NCI-H446 treated with DMSO at 0.1 percent for 48 hours (cell line): ENCODE measurements around the gene TNFRSF8.
"Not testable (repeated sequence)": the region's sequence is repeated elsewhere in the genome, so short reads cannot be mapped to it uniquely, and the experiment has no call there.

ENCODE experiments used
- DNase-seq: peaks from one replicate; lab custom pipeline; 2025; lab: John Stamatoyannopoulos, UW

TNFRSF8 gene

DNA sequence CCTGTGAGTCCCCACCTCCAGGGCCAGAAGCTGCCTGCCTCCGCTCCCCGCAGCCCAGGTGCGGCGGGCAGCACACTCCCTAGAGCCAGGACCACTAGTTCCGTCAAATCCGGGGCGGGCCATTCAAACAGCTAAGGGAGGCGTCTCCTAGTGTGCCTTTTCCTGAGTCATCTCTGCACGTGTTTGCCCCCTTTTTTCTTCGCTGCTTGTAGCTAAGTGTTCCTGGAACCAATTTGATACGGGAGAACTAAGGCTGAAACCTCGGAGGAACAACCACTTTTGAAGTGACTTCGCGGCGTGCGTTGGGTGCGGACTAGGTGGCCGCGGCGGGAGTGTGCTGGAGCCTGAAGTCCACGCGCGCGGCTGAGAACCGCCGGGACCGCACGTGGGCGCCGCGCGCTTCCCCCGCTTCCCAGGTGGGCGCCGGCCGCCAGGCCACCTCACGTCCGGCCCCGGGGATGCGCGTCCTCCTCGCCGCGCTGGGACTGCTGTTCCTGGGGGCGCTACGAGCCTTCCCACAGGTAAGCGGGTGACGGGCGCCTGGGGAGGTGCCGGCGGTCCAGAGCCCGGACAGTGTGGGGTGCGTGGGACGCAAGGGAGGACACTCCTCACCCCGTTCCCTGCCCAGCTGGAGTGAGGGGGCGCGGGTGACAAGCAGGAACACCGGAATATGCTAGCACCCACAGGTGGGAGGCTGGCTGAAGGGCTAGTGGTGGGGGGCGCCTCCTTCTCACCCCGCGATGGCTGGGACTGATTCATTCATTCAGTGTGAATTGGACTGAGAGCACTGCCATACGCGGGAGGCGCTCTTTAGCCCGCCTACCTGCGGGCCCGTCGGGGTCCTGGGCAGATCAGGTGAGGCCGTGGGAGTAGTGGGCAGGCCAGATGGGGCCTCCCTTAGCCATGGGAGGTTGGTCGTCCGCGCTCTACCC, at the start of gene TNFRSF8:
Gene TNFRSF8 (plus strand): TSS at position 163 of the 932 bp plus-strand sequence. CDS start 296 bp downstream, at position 459.
- DNase-seq = no peak

DNA sequence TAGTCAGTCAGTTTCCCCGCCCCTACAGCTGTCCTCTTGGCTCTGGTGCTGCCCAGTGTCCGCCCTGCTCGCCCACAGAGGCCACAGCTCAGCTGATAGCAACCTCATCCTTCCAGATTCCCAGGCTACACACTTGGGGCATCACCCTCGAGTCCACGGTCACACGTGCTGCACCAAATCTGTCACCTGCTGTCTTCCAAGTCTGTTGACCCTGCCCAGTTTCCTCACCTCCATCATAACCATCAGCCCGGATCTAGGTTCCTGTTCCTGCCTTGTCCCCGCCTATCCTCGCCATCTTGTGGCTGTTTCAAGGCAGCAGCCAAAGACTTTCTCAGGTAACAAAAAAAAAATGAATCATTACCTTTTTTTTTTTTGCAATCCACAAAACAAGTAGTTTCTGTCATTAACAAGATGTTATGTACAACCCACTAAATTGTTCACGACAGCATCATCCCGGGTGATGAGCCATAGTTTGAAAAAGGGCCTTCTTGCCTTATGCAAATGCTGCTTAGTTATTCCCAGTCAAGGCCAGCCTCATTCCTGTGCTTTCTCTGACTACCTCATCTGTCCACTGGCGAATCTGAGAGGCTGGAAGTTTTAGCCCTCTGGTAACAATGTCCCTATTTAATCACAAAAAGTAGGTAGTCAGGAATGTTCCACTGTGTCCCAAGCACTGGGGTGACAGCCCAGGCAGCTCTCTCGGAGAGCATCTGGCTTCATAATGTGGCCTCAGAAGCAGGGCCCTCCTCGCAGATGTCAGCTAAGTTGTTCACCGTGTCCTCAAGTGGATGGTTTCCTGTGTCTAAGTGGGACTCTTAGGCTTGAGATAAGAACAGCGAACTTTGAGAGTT, 48.7 kb upstream of the TNFRSF8 start:
- DNase-seq = no peak

DNA sequence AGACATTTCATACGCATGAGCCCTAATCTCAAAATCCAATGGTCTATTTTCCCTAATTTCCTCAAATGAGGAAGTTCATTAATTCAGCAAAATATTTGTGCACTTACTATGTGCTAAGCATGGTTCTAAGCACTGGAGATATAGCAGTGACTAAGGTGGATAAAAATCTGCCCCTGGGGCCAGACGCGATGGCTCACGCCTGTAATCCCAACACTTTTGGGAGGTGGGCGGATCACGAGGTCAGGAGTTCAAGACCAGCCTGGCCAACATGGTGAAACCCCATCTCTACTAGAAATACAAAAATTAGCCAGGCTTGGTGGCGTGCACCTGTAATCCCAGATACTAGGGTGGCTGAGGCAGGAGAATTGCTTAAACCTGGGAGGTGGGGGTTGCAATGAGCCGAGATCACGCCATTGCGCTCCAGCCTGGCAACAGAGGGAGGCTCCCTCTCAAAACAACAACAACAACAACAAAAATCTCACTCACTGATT, 48.1 kb upstream of the TNFRSF8 start:
- DNase-seq = no peak

DNA sequence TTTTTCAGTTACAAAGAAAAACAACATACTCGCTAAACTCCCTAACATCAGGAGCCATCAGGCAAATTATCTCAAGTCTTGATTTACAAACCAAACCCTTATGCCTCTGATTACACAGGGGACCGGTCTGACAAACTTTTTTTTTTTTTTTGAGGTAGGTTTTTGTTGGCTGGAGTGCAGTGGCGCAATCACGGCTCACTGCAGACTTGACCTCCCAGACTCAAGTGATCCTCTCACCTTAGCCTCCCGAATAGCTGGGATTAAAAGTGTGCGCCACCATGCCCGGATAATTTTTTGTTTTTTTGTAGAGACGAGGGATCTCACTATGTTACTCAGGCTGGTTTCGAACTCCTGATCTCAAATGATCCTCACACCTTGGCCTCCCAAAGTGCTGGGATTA, 47.6 kb upstream of the TNFRSF8 start:
- DNase-seq = no peak

DNA sequence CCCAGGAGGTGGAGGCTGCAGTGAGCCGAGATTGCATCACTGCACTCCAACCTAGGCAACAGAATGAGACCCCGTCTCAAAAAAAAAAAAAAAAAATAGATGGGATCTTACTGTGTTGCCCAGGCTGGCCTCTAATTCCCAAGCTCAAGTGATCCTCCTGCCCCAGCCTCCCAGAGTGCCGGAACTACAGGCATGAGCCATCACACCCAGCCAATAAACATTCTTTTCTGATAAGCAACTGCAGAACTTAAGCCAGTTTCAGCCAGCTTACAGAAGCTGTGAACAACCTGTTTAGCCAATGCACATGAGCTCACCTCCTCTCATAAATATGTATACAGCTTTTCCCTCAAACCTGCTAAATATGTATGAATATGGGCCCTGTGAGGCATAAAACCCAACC, 46.9 kb upstream of the TNFRSF8 start:
- DNase-seq = no peak

DNA sequence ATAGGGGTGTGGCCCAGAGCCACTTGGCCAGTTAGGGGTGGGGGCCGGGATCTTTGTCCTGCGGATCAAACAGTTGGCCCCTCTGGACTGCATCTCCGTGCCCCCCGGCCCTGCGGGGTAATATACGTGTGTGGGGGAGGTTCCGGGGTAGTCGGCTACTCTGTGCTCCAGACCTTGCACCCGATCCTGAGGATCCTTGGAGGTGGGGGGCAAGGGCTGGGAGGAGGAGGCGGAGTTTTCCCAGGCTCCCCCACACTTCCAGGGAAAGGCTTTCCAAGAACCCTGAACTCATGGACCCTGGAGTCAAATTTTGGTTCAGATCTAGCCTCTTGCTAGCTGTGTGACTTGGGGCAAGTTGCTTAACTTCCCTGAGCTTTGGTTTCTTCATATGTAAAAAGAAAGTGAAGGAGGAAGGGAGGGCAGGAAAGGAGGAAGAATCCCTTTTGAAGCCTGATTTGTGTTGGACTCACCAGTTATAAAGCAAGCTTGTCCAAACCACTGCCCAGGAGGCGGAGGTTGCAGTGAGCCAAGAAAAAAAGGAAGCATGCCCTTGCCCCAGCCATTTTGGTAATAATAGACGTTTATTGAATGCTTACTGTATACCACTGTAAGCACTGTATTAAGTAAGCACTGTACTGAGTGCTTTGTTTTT, 43.1 kb upstream of the TNFRSF8 start:
- no peak for DNase-seq

DNA sequence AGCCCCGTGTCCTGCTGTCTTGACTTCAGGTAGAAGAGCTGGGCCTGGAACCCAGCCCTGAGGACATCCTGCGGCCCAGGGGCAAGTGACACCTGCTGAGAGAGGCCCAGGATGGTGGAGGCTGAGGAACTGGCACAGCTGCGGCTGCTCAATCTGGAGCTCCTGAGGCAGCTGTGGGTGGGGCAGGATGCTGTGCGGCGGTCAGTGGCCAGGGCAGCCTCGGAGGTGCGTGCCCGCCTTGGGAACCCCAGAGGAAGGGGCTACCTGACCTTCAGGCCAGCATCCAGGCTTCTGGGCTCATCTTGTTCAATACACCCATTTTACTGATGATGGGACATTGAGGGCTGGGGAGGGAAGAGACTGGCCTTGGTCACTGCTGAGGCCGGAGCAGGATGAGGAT, 41.5 kb upstream of the TNFRSF8 start:
- DNase-seq = no peak

DNA sequence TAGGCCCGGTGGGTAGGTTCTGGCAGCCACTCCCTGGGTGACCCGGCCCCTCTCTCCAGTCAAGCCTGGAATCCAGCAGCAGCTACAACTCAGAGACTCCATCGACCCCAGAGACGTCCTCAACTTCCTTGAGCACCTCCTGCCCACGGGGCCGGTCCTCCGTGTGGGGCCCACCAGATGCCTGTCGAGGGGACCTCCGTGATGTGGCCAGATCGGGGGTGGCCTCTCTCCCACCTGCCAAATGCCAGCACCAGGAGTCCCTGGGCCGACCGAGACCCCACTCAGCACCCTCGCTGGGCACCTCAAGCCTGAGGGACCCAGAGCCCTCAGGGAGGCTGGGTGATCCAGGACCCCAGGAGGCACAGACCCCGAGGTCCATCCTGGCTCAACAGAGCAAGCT, 41.1 kb upstream of the TNFRSF8 start:
- DNase-seq = no peak

DNA sequence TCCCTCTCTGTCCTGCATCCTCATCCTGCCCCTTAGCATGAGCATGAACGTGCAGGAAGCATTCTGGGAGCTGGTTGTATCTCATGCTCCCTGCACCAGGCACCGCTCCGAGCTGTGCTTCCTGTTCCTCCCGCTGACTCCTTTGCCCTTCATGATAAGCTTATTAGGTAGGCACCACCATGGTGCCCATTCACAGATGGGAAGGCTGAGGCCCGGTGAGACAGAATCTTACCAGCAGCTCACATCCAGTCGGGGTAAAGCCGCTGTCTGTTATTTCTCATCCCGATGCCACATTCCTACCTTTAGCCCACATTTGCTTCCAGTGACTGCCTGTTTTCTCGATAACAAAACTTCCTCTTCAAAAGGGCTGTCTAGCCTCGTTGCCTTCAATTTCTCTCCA, 36.5 kb upstream of the TNFRSF8 start:
- no peak for DNase-seq

DNA sequence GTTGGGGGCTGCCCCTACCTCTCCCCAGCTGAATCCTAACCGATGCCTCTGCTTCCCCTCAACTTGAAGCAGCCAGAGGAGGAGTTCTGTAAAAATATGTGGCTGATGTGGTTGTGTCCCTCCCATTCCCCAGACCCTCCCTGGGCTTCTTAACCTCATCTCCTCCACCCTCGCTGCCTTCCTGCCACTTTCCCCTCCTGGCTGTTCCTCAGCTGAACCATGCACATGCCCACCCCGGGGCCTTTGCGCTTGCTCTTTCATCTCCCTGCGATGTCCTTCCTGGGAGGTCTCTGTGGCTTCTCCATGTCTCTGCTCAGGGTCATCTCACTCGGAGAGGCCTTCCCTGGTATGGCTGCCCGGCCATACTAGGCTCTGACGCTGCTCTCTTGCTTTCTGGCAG, 34.9 kb upstream of the TNFRSF8 start:
- DNase-seq = no peak

DNA sequence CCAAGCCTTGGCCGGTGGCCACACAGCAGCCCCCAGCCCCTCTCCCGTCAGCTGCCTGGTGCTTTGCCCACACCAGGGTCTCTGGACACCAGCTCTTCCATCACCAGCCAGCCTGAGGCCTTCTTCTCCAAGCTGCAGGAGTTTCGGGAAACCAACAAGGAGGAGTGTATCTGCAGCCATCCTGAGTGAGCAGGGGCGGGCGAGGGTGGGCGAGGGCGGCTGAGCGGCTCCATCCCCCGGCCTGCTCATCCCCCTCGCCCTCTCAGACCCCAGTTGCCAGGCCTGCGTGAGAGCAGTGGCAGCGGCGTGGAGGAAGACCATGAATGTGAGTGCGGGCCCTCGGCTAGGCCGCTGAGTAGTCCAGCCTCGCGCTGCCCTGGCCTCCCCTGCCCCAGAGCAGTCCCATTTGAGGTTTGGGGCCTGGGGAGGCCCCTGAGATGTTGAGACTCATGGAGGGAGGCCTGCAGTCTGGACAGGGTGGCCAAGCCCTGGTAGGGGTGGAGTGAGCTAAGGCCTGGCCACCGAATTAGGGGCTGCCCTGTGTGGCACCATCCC, 34.1 kb upstream of the TNFRSF8 start:
- DNase-seq = no peak

DNA sequence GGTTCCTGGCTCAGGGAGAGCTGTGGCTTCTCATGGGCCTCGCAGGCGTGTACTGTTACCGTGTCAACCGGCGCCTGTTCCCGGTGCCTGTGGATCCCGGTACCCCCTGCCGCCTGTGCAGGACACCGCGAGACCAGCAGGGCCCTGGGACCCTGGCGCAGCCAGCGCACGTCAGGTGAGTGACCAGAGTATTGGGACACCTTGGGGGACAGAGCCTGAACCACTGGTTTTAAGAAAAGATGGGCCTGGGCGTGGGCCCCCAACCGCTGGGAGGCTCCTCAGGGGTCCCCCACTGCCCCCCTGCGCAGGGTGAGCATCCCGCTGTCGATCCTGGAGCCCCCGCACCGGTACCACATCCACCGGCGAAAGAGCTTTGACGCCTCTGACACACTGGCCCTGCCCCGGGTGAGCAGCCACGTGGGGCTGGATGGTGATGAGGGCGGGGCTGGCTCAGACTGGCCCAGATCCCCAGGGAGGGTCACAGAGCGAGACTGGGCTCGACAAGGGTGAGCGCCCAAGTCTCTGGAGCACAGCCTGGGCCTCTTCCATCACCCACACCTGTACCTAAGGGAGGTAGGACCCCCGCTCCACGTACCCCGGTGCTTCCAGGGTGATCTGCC, 33.3 kb upstream of the TNFRSF8 start:
- DNase-seq = no peak

DNA sequence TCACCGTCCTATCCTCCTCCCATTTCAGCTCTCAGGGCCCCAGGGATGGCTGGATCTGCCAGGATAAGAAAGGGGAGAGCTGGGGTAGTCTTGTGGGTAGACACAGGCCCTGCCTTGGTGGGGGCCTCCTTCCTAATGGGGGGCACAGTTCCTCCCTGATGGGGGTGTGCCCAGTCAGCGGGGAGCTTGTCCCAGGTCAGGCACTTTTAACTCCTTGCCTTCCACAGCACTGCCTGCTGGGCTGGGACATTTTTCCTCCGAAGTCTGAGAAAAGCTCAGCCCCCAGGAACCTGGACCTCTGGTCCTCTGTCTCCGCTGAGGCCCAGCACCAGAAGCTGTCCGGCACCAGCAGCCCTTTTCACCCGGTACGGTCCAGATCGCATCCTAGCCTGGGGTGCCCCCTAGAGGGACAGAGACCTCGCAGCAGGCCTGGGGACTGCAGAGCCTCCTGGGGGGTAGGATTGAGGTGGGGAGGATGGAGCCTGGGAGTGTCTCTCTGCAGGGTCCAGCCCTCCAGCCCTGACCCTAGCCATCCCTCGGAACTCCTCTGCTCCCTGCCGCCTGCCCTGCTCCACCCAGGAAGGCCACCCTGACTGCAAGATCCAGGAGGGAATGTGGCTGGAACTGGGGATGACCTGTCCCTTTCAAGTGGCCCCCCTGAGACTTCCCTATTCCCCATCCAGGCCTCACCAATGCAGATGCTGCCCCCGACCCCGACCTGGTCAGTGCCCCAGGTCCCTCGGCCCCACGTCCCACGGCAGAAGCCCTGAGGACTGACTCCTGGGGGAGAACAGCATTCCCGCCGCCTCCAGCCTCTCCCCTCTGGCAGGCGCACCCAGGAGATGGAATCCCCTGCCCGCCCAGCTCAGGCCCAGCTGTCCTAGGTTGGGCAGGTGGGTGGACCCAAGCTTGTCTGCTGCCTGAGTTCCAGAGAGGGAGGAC, 31.8 kb upstream of the TNFRSF8 start:
- no peak for DNase-seq

DNA sequence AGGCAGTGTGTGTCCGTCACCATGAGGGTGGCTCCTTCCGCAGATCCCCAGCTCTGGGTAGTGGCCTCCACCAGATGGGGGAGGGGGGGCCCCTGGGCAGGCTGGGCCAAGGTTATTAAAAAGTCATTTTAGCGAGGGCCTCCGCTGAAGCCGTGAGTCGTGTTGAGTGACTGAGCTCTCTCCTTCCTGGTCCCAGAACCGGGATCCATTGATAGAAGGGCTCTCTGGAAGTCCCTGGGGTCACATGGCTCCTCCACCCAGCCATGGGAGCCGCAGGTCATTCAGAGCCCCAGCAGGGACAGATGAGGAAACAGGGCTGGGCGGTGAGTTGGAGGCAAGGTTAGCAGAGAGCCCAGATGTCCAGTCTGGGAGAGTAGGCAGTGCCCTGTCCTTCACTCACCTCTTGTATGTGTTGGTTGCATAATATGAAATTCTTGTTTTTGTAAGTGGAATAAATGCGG, 30.9 kb upstream of the TNFRSF8 start:
- no peak for DNase-seq

DNA sequence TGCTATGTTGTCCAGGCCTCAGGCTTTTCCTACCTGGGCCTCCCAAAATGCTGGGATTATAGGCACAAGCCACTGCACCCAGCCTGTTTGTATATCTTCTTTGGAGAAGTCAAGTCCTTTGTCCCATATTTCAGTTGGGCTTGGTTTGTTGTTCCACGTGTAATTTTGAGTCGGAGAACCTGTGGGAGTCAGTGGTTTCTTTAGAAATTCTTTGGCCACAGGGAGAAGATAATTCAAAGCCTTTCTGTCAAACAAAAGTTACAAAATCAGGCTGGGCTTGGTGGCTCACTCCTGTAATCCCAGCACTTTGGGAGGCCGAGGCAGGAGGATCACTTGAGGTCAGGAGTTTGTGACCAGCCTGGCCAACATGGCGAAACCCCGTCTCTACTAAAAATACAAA, 29.7 kb upstream of the TNFRSF8 start:
- DNase-seq = not testable (repeated sequence)

DNA sequence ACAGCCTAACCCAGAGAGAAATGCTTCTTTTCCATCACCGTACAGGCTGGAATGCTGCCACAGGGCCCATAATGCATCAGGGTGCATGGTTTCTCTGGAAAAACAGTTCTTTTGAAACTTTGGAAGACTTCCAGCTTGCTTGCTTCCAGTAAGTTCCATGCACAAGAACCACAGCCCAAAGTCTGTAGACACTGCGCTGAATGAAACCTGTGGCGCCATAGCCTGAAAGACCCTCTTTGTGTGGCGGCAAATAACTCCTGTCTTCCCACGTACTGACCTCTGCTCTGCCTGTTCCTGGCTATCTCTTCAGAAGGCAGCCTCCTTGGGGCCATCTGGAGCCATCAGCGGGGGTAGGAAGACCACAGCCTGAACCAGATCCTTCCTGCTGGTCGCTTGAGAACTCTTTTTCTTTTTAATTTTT, 28.7 kb upstream of the TNFRSF8 start:
- no peak for DNase-seq

DNA sequence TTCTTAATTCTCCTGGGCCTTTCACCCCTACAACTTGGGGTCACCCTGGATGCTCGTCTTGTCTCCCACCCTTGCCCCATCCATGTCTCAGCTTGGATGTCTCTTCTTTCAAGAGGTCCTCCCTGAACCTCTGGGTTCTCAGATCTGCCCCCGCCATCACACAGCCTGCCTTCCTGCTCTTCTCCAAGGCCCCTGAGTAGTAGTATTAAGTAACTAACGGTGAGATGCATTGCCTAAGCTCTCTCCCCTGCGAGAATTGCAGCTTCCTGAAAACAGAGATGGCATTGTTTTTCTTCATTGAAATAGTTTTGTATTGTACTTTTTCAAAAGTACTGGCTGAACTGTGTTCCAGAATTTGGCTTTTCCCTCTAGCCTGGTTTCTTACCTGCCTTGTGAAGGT, 27.8 kb upstream of the TNFRSF8 start:
- no peak for DNase-seq

DNA sequence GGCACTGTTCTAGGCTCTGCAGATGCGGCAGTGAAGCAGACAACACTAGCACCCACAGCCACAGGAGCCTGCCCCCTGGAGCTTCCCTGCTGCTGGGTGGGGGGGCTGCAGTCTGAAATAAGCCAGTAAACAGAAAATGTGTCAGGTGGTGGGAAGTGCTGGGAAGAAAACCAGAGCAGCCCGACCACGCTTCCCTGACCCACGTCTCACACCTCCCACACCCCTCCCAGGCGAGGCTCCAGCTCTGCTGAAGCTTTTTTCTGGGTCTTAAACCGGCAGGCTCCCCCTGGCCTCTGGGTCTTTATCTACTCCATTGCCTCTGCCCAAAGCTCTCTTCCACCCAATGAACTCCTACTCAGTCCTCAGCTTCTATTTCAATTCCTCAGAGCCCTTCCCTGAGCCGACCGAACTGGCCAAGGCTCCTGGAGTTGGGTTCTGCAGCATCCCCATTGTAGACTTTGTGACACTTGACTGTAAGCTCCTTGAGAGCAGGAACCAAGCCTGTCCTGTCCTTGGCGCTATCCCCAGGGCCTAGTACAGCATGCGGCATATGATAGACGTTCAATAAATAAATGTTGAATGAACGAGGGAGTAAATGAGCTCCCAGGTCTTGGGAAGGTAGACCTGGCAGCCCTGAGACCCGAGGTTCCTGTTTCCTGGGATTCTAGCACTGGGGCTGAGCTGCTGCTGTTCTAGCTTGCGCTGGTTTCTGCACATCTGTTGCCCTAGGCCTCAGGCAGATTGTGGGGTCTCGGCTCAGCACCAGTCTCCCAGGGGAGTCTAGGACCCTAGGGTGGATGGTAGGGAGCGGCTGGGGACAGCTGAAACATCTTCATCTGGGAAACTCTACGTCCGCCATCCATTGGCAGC, 25.4 kb upstream of the TNFRSF8 start:
- no peak for DNase-seq
